ENCODE results near the gene SLC37A4.
"Not testable (repeated sequence)": the region's sequence is repeated elsewhere in the genome, so short reads cannot be mapped to it uniquely, and the experiment has no call there.

The SLC37A4 gene

DNA sequence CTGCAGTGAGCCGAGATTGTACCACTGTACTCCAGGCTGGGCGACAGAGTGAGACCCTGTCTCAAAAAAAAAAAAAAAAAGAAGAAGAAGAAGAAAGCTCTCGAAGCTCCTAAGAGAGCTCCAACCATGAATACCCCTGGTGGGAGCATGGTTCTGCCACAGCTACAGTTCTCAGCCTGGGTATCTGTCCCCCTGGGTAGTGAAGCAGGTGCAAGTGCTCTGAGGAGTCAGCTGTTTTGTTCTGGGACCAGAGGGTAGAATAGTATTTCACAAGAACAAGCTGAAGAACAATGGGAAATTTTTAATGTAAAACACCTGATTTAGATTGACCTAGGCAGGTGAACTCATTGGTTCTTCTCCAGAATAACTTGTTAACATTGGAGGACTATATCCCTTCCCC lies 30.6 kb upstream of the SLC37A4 start:
- in situ Hi-C loops (cut with MboI; ENCODE audit: low pct_unique_long_range_greater_than_20kb, low sequenced_read_pairs, unreplicated experiment): no loop called here
- no peak for TF ChIP-seq CTCF (IDR thresholded peaks at IDR 0.05; ENCODE audit: extremely low read depth, insufficient read depth, missing control alignments)
- DNase-seq (ENCODE audit: low spot score): no peak

DNA sequence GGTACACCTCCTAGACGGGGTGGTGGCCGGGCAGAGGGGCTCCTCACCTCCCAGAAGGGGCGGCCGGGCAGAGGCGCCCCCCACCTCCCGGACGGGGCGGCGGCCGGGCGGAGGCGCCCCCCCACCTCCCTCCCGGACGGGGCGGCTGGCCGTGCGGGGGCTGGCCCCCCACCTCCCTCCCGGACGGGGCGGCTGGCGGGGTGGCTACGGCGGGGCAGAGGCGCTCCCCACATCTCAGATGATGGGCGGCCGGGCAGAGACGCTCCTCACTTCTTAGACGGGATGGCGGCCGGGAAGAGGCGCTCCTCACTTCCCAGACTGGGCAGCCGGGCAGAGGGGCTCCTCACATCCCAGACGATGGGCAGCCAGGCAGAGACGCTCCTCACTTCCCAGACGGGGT lies 28.5 kb upstream of the SLC37A4 start:
- DNase-seq (ENCODE audit: low spot score); in situ Hi-C loops (cut with MboI; ENCODE audit: low pct_unique_long_range_greater_than_20kb, low sequenced_read_pairs, unreplicated experiment): not testable (repeated sequence)

DNA sequence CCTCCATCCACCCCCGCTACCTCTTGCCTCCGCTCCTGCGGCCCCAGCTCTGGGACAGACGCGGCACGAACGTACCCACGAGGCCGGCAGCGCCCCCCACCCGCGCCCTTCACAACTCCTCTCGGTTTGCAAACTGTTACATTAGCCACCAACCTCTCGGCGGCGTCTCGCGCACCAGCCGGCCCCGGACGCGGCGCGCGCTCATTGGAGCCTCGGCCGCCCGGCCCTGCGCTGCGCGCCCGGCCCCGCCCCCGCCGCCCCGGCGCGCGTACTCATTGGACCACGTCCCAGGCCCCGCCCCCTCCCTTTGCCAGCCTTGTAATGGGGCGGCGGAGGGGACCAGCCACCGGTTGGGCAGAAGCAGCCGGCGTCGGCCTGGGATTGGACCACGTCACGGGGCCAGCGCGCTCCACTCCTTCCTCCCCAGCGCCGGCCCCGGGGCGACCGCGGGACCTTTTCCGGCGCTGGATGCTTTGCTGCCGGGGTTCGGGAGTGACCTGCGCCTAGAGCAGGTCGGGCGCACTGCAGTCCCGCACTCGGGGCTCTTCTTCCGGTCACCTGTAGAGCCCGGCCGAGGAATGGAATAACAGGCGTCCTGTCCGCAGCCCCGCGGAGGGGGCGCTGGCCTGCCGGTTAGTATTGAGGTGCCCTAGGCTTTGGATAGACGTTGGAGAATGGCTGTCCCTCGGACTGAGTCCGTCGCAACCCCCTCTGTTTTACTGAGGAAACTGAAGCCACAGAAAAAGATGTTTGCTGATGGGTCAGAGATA lies 26.5 kb upstream of the SLC37A4 start, which contains the start of gene HYOU1:
Gene HYOU1 (minus strand): TSS at position 206 of the 770 bp plus-strand sequence. CDS start 1,045 bp downstream, outside the sequence.
- DNase-seq (ENCODE audit: low spot score): peak; percentile 99
- peak; percentile 39 for TF ChIP-seq CTCF (IDR thresholded peaks at IDR 0.05; ENCODE audit: extremely low read depth, insufficient read depth, missing control alignments)
- in situ Hi-C loops (cut with MboI; ENCODE audit: low pct_unique_long_range_greater_than_20kb, low sequenced_read_pairs, unreplicated experiment): no loop called here

- in situ Hi-C loops (cut with MboI; ENCODE audit: low pct_unique_long_range_greater_than_20kb, low sequenced_read_pairs, unreplicated experiment): no loop called here
- peak; percentile 55 for DNase-seq (ENCODE audit: low spot score)
- TF ChIP-seq CTCF (IDR thresholded peaks at IDR 0.05; ENCODE audit: extremely low read depth, insufficient read depth, missing control alignments): no peak
Measured at GRCh38 chr11:119056421-119056999, 25.8 kb upstream of the SLC37A4 start.

DNA sequence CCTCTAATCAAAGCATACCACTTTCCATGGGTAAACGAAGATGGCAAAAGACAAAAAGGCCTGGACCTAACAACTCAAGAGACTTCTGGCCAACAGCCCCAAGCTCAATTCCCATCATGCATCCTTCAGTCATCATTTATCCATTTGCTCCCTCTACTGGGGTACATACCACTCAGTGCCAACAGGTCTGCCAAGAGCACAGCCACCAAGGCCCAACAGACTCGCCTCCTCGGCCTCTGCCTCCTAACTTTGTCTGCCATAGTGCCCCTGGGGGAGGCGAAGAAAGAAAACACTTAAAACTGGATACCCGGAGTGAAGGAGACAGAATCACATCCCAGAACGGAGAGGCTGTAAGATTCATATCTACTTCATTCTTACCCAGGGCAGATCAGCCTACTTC lies 25.2 kb upstream of the SLC37A4 start:
- DNase-seq (ENCODE audit: low spot score): no peak
- in situ Hi-C loops (cut with MboI; ENCODE audit: low pct_unique_long_range_greater_than_20kb, low sequenced_read_pairs, unreplicated experiment): no loop called here
- no peak for TF ChIP-seq CTCF (IDR thresholded peaks at IDR 0.05; ENCODE audit: extremely low read depth, insufficient read depth, missing control alignments)

DNA sequence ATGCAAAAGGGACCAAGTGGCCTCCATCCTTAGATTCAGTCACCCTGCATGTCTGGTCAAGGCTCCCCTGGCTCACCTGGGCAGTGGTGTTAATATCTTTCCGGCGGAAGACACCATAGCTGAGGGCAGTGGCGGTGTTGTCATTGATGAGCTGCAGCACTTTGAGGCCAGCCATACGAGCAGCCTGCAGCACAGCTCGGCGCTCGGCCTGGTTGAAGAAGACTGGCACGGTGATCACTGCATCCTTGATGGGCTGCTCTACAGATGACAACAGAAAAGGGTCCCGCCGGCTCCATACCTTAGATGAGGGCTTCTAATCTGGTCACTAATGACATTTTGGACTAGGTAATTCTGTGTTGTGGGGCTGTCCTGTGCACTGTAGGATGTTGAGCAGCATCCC lies 23.7 kb upstream of the SLC37A4 start:
- no peak for TF ChIP-seq CTCF (IDR thresholded peaks at IDR 0.05; ENCODE audit: extremely low read depth, insufficient read depth, missing control alignments)
- no peak for DNase-seq (ENCODE audit: low spot score)
- in situ Hi-C loops (cut with MboI; ENCODE audit: low pct_unique_long_range_greater_than_20kb, low sequenced_read_pairs, unreplicated experiment): no loop called here

- DNase-seq (ENCODE audit: low spot score): no peak
- in situ Hi-C loops (cut with MboI; ENCODE audit: low pct_unique_long_range_greater_than_20kb, low sequenced_read_pairs, unreplicated experiment): no loop called here
- no peak for TF ChIP-seq CTCF (IDR thresholded peaks at IDR 0.05; ENCODE audit: extremely low read depth, insufficient read depth, missing control alignments)
Measured at GRCh38 chr11:119052163-119052814, 21.6 kb upstream of the SLC37A4 start.
